IPS-11a (cell line): ENCODE measurements around the gene CSF1.
"Not testable (repeated sequence)": the region's sequence is repeated elsewhere in the genome, so short reads cannot be mapped to it uniquely, and the experiment has no call there.

Source experiments
- H3K4me3 ChIP-seq: one replicate; pipeline ENCODE4 v1.5.1; 2013; ENCODE audit warnings: low read depth, low read length, control low read depth

CSF1 gene

GRCh38 chr1:109933856-109934711 lies 23.4 kb downstream of the CSF1 start:
- no peak overlapping the region for H3K4me3 ChIP-seq

GRCh38 chr1:109935451-109935900 lies 24.8 kb downstream of the CSF1 start:
- no peak overlapping the region for H3K4me3 ChIP-seq

DNA sequence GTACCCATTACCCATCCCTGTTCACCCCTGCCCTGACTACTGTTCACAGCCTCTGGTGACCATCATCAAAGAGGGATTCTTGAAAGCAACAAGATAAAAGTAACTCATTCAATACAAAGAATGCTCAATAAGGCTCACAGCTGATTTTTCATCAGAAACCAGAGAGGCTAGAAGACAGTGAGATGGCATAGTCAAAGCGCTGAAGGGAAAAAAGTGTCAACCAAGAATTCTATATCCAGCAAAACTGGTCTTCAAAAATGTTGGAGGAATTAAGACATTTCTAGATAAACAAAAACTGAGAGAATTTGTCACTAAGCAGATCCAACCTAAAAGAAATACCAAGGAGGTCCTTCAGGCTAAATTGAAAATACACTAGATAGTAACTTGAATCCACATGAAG lies 27.1 kb downstream of the CSF1 start:
- H3K4me3 ChIP-seq, result no peak overlapping the region

DNA sequence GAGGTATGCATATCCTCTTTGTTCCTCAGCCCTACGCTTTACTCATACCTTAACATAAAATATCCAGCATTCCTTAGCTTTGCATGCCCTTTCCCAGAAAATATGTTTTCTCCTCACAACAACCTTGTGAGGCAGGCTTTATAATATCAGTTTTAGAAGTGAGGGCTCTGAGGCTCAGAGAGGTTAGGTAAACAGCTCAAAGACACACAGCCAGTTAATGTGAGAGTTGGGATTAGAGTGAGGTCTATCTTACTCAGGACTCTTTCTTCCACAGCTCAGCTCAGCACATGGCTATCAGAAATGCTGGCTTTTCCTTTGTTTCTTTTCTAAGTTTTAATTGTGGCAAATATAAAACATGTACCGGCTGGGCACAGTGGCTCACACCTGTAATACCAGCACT lies 27.9 kb downstream of the CSF1 start:
- no peak overlapping the region for H3K4me3 ChIP-seq

- H3K4me3 ChIP-seq, result no peak overlapping the region
Measured at GRCh38 chr1:109942434-109942833, 31.8 kb downstream of the CSF1 start.

GRCh38 chr1:109944541-109944940 lies 33.9 kb downstream of the CSF1 start:
- no peak overlapping the region for H3K4me3 ChIP-seq

DNA sequence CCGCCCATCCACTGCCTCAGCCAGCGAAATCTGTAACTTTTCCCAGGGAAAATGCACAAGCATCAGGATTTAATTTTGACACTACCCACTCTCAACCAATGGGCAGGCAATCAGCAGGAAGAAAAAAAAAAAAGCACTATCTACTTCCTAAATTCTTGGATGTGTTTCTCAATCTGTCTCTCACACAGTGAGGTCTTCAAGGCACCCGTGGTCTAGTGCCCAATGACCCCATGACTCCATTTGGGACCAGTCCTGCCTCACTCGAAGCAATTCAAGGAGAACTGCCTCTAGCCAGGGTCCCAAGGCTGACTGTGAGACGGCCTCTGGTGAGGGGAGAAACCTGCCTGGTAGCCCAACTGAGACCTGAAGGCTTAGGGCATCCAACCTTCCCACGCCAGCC lies 35.9 kb downstream of the CSF1 start:
- H3K4me3 ChIP-seq, result no peak overlapping the region

DNA sequence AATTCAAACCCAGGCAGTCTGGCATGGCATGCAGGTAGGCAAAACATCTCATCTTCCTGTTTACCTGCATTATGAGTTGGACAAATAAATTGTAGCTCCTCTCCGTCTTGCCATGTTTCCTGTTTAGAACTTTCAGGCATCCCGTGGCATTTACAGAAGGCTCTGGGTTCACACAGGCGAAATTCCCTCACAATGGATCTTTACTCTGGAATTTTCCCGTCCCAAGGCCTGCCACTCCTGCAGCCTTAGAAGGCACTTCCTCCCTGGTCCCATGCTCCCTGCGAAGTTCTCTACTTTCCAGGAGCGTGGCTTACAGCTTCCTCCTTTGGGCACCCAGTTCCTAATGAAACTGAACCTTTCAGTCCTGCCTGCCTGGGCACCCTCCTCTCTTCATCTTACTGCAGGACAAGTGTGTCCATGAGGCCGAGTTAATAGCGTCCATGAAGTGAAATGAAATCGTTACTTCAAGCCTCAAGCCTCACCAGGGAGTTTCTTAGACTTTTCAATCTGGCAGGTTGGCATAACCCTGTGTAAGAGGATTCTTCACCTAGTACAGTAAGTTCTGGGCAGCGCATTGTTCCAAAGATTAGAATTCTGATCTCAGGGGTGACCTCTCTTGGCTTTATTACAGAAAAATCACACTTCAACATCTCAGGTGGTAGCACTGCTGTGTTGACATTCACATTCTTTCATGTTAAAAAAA lies 37.1 kb downstream of the CSF1 start:
- H3K4me3 ChIP-seq, result no peak overlapping the region

GRCh38 chr1:109948285-109948630 lies 37.6 kb downstream of the CSF1 start:
- H3K4me3 ChIP-seq, result no peak overlapping the region

DNA sequence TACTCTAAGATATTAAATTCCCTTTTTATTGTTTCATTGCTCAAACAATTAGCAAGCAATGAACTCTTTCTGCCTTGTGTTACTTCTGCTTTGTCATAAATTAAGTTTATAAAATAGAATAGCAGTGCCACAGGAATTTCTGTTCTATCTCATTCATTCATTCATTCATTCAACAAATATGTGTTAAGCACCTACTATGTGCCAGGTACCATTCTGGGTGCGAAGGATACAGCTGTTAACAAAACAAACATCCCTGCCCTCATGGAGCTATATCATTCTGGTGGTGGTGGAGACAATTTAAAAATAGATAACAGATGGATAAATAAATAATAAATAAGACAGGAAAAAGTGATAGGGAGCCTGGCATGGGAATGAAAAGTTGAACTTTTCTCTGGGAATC lies 39.4 kb downstream of the CSF1 start:
- H3K4me3 ChIP-seq, result no peak overlapping the region

DNA sequence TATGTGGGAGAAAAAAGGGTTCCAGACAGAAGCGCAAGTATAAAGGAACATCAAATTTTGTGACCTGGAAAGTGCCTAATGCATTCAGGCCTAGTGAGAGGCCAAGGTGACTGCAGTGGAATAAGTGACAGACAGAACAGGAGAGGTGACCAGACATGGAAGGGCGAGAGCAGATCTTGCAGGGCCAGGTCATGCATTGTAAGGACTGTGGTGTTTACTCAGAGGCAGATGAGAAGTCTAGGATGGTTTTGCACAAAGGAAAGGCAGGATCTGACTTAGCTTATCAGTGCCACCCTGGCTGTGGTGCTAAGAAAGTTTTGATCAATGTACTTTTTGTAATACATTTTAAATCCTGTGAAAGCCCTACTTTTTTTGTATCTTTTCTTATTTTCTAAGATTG lies 39.9 kb downstream of the CSF1 start:
- H3K4me3 ChIP-seq, result no peak overlapping the region

GRCh38 chr1:109951501-109951900 lies 40.9 kb downstream of the CSF1 start:
- H3K4me3 ChIP-seq, result not testable (repeated sequence)

DNA sequence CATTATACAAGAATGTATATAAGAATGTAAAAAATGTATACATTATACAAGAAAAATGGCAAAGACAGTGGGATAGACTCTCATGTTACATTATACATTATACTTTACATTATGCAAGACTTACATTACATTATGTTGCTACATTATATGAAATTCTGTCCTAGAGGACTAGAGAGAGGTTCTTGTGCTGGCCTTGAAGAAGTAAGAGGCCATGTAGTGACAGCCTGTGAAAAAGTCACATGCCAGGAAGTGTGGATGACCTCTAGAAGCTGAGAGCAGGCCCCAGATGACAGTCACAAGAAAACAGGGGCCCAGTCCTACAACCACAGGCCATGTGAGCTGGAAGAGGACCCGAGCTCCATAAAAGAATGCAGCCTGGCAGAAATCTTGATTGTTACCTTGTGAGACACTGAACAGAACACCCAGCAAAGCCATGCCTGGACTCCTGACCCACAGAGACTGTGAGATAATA lies 43.4 kb downstream of the CSF1 start:
- no peak overlapping the region for H3K4me3 ChIP-seq

GRCh38 chr1:109959632-109959973 lies 49.0 kb downstream of the CSF1 start:
- no peak overlapping the region for H3K4me3 ChIP-seq

DNA sequence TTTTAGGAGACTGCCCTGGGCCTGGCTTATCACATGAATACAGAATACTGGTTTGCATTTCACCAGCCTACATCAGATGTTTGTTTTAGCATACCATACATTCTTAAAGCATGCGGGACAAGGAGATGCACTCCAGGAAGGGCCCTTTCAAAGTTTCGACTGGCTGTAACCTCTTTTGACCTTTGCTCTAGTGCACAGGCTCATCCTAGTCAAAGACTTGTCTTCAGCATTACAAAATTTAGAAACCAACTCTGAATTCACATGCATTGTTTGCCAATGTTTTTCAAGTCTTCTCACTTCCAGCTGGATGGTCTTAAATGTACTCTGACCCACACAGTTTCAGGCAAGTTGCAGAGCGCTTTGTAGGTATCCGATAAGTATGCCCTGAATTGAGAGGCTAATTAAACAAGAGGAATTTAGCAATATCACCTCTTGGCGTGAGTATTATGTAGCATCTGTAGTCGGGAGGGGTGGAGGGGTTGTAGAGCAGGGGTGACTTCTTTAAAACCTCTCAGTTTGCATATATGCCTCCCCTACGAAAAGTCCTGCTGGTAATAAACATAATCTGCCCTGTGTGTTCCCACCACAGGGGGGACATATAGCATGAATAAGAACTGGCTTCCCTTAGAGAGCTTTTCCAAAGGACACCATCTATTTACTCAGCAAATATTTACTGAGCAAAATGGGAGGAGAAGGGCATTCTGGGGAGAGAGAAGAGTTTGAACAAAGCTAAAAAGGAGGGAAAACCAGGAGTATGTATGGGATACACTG lies 49.5 kb downstream of the CSF1 start:
- no peak overlapping the region for H3K4me3 ChIP-seq

DNA sequence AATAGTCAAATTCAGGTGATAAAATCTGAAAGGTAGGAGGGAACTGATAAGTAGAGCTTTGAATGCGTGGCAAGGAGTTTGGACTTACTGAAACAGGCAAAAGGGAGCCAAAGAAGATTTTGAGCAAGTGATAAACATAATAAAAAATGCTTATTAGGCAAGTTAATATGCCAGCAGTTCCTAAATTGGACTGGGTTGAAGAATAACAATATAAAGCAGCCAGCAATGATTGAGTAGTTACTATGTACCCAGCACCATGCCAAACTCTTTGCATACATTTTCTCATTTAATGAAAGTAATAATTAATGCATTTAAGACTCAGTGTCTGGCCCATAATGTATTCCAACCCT lies 50.1 kb downstream of the CSF1 start:
- no peak overlapping the region for H3K4me3 ChIP-seq

DNA sequence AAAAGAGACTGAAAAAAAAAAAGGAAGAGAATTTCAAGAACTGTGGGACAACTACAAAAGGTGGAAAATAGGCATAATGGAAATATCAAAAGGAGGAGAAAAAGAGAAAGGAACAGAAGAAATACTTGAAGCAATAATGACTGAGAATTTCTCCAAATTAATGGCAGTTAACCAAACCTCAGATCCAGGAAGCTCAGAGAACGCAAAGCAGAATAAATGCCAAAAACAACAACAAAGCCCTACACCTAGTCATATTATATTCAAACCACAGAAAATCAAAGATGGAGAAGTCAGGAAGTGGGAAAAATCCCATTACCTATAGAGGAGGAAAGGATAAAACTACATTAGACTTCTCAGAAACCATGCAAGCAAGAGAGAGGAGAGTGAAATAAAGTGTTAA lies 53.2 kb downstream of the CSF1 start:
- H3K4me3 ChIP-seq, result no peak overlapping the region

DNA sequence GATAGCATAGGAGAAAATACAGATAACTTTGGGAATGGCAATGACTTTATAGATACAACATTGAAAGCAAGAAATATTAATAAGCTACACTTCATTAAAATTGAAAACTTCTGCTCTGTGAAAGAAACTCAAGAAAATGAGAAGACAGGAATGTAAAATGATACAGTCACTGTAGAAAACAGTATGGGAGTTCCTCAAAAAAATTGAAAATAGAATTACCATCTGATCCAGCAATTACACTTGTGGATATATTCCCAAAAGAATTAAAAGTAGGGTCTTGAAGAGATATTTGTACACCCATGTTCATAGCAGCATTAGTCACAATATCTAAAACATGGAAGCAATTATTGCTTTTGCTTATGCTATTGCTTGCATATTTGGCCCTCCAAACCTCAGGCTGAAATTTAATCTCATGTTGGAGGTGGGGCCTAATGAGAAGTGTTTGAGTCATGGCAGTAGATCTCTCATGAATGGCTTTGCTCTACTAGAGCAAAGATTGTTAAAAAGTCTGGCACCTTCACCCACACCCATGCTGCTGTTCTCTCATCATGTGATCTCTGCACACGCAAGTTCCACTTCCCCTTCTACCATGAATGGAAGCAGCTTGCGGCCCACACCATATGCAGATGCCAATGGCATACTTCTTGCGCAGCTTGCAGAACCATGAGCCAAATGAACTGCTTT lies 58.6 kb downstream of the CSF1 start:
- H3K4me3 ChIP-seq, result no peak overlapping the region

- no peak overlapping the region for H3K4me3 ChIP-seq
Measured at GRCh38 chr1:109969907-109970306, 59.3 kb downstream of the CSF1 start.

DNA sequence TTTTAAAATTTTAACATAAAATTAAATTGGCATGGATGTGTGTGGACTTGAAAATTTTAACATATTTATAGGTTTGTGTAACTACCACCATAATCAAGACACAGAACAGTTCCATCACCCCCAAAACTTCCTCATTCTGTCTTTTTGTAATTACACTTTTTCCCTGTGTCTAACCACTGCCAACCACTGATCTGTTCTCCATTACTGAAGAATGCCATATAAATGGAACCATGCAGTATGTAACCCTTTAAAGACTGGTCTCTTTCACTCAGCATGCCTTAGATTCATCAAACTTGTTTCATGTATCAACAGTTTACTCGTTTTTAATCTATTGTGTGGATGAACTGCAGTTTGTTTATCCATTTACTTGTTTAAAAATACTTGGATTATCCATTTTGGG lies 60.9 kb downstream of the CSF1 start:
- no peak overlapping the region for H3K4me3 ChIP-seq

- no peak overlapping the region for H3K4me3 ChIP-seq
Measured at GRCh38 chr1:109974191-109974590, 63.5 kb downstream of the CSF1 start.
